Activated CD4-positive, alpha-beta T cell treated with anti-CD3 and anti-CD28 coated beads, Interleukin-2, amount 10 ng/mL, durations not matched to agents 24 days and 14 days (primary cell): ENCODE results near the gene PTOV1. TPM values are rescaled to one million over a fixed set of nuclear protein-coding genes. Genes with fewer than 3 reads are reported as not detected.
A peak's percentile ranks its signal among the peaks of the same experiment; 100 is the strongest.

Experiments
- DNase-seq: peaks from one replicate; pipeline ENCODE4 v3.0.0; 2022
- H3K27ac Mint-ChIP-seq: one replicate; pipeline ENCODE4 v1.8.0; 2022; ENCODE audit warnings: mild to moderate bottlenecking, mixed read lengths
- H3K27me3 Mint-ChIP-seq: one replicate; pipeline ENCODE4 v1.8.0; 2022; ENCODE audit warnings: mixed read lengths
- H3K36me3 Mint-ChIP-seq: one replicate; pipeline ENCODE4 v1.8.0; 2022; ENCODE audit warnings: low read depth, mild to moderate bottlenecking, mixed read lengths
- H3K4me1 Mint-ChIP-seq: one replicate; pipeline ENCODE4 v1.8.0; 2021; ENCODE audit warnings: mixed read lengths
- H3K4me3 Mint-ChIP-seq: one replicate; pipeline ENCODE4 v1.8.0; 2022; ENCODE audit warnings: mild to moderate bottlenecking, moderate library complexity, mixed read lengths
- H3K9me3 Mint-ChIP-seq: one replicate; pipeline ENCODE4 v1.8.0; 2021; ENCODE audit warnings: mixed read lengths
- intact Hi-C: fragments of 100-400 bp; cut with micrococcal nuclease; formaldehyde crosslinking; loops from one replicate; pipeline ENCODE4 v1.15.1; 2023
- total RNA-seq: library from RNA; stranded (reverse); gene quantifications from 2 replicates; pipeline ENCODE4 v1.2.3, GENCODE V29; 2022

Gene PTOV1
- total RNA-seq: 121 and 124 TPM in 2 replicates

DNA sequence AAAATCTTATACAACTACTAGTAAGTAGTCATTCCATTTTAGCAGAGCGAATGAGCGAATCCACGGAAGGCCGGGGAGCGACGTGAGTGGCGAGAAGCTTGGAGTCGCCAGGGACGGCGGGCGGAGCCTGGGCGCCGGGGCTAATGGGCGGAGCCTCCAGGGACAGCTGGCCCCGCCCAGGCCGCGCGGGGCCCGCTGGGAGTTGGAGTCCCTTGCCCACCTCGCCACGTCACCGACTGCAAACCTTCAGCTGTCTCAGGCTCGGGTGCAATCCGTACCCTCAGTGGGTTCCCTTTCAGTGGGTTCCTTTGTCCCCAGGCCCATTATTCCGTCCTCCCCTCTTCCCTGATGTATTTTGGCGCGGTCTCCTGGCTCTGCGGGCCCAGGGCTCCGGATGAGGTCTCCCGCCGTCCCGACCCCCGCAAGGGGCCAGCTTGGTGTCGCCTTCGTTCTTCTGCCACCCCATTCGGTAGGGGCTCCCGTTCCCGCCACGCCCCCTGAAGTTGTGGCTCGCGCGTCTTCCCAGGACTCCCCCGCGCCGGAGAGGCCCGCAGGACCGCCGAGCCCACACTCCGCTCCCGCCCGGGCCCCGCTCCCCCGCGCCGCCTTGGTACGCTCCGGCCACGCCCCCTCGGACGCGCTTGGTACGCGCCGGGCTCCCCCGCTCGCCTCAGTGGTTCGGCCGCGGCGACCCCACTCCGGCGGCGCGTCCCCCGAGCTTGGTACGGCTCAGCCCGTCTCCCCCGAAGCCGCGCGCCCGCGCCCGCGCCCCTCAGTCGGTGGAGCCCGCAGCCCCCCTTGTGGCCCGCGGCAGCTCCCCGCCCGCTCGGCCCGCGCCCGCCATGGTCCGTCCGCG, at the start of gene PTOV1:
Gene PTOV1, plus strand, starts transcription at position 673 of the 856 bp plus-strand sequence.
- H3K9me3 Mint-ChIP-seq: peaks cover 4% of the 10 kb centered on the region
- peak within 1 kb of the TSS; percentile 91 for H3K4me3 Mint-ChIP-seq
- peaks cover 38% of the 10 kb centered on the region for H3K4me1 Mint-ChIP-seq
- peaks cover 4% of the 10 kb centered on the region for H3K27me3 Mint-ChIP-seq
- H3K27ac Mint-ChIP-seq: peak within 1 kb of the TSS; percentile 96
- peak; percentile 98 for DNase-seq
- intact Hi-C loops: loop anchor here (1.0 to 5.0 kb wide), 5 partner anchors 17 to 208 kb away; partner anchors contain the start of genes AP2A1, FUZ, PNKP and SCAF1
- H3K36me3 Mint-ChIP-seq: peaks cover 20% of the 10 kb centered on the region

DNA sequence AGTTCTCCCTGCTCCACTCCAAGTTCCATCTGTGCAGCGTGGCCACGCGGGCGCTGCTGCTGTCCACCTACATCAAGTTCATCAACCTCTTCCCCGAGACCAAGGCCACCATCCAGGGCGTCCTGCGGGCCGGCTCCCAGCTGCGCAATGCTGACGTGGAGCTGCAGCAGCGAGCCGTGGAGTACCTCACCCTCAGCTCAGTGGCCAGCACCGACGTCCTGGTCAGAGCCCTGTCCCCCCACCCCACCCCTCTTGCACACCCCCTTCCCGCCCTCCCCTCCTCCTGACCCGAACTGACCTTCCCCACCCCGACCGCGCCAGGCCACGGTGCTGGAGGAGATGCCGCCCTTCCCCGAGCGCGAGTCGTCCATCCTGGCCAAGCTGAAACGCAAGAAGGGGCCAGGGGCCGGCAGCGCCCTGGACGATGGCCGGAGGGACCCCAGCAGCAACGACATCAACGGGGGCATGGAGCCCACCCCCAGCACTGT, 49.5 kb upstream of the PTOV1 start:
- H3K9me3 Mint-ChIP-seq: no peaks in the 10 kb centered on the region
- peaks cover 2% of the 10 kb centered on the region for H3K4me1 Mint-ChIP-seq
- H3K27me3 Mint-ChIP-seq: no peaks in the 10 kb centered on the region
- no peak overlapping the region for H3K27ac Mint-ChIP-seq
- H3K36me3 Mint-ChIP-seq: peaks cover 35% of the 10 kb centered on the region
- no peak for DNase-seq
- intact Hi-C loops: no loop called here
- no peak overlapping the region for H3K4me3 Mint-ChIP-seq

GRCh38 chr19:49801966-49802661, 48.8 kb upstream of the PTOV1 start:
- intact Hi-C loops: no loop called here
- Mint-ChIP-seq H3K9me3 (no peaks in the 10 kb centered on the region), H3K27ac (no peak overlapping the region), H3K4me1 (peaks cover 2% of the 10 kb centered on the region), H3K27me3 (no peaks in the 10 kb centered on the region), H3K36me3 (peaks cover 32% of the 10 kb centered on the region), H3K4me3 (no peak overlapping the region)
- no peak for DNase-seq

DNA sequence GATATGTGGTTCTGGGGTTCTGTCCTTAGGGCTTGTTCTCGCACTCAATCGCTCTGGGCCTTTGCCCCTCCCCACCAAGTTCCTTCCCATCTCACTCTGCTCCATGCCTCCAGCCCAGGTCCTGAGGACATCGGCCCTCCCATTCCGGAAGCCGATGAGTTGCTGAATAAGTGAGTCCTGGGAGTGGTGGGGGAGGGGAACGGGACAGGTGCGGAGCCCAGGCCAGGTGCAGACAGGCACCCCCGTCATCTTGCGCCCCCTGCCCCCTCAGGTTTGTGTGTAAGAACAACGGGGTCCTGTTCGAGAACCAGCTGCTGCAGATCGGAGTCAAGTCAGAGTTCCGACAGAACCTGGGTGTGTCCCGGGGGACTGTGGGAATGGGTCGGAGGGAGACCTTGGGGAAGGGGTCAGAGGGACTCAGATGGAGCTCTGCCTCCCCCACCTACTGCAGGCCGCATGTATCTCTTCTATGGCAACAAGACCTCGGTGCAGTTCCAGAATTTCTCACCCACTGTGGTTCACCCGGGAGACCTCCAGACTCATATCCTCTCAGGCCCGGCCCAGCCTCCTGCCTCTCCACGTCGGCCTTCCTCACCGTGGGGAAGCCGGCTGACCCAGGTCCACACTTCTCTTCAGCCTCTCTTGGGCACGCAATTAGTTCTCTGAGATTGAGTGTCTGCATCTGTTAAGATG, 48.0 kb upstream of the PTOV1 start:
- Mint-ChIP-seq H3K4me1 (peaks cover 6% of the 10 kb centered on the region), H3K27me3 (no peaks in the 10 kb centered on the region), H3K27ac (no peak overlapping the region), H3K36me3 (peaks cover 27% of the 10 kb centered on the region), H3K4me3 (no peak overlapping the region), H3K9me3 (no peaks in the 10 kb centered on the region)
- intact Hi-C loops: no loop called here
- DNase-seq: no peak

- peaks cover 25% of the 10 kb centered on the region for H3K36me3 Mint-ChIP-seq
- H3K27me3 Mint-ChIP-seq: no peaks in the 10 kb centered on the region
- H3K4me3 Mint-ChIP-seq: no peak overlapping the region
- intact Hi-C loops: no loop called here
- H3K4me1 Mint-ChIP-seq: peaks cover 8% of the 10 kb centered on the region
- H3K9me3 Mint-ChIP-seq: no peaks in the 10 kb centered on the region
- H3K27ac Mint-ChIP-seq: no peak overlapping the region
- no peak for DNase-seq
Observed at GRCh38 chr19:49803529-49803856, 47.5 kb upstream of the PTOV1 start.

DNA sequence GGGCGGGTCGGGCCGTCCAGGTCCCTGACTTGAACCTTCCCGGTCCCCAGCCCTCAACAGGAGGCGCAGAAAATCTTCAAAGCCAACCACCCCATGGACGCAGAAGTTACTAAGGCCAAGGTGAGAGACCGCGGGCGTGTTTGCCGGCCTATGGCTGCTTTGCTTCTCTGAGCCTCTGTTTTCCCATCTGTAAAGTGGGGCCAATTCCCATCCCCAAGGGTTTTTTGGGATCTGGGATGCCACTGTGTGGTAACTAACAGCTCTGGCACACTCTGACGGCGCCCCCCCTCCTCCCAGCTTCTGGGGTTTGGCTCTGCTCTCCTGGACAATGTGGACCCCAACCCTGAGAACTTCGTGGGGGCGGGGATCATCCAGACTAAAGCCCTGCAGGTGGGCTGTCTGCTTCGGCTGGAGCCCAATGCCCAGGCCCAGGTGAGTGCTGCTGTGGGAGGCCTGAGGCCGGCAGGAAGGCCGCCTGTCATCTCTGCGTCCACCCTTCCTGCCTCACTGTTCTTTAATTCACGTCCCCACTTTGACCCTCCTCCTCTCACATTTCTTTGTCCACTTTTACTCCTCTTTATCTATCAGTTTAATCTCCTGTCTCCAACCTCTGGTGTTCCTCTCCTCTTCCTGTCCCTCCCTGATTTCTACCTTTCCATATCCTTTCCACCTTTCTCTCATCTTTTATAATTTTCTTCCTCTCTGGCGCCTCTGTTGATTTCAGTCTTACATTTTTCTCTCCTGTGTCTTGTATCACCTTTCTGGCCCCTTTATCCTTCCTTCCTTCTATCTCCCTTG, 44.9 kb upstream of the PTOV1 start:
- Mint-ChIP-seq H3K9me3 (no peaks in the 10 kb centered on the region), H3K27ac (no peak overlapping the region), H3K4me3 (no peak overlapping the region), H3K4me1 (peaks cover 17% of the 10 kb centered on the region), H3K27me3 (no peaks in the 10 kb centered on the region), H3K36me3 (peaks cover 19% of the 10 kb centered on the region)
- DNase-seq: no peak
- intact Hi-C loops: no loop called here

DNA sequence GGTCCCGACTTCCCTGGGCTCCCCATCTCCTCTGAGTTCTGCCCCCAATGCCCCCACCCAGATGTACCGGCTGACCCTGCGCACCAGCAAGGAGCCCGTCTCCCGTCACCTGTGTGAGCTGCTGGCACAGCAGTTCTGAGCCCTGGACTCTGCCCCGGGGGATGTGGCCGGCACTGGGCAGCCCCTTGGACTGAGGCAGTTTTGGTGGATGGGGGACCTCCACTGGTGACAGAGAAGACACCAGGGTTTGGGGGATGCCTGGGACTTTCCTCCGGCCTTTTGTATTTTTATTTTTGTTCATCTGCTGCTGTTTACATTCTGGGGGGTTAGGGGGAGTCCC, 44.4 kb upstream of the PTOV1 start:
- Mint-ChIP-seq H3K9me3 (no peaks in the 10 kb centered on the region), H3K27me3 (no peaks in the 10 kb centered on the region), H3K4me1 (peaks cover 17% of the 10 kb centered on the region), H3K36me3 (peaks cover 17% of the 10 kb centered on the region), H3K27ac (no peak overlapping the region), H3K4me3 (no peak overlapping the region)
- DNase-seq: no peak
- intact Hi-C loops: no loop called here

DNA sequence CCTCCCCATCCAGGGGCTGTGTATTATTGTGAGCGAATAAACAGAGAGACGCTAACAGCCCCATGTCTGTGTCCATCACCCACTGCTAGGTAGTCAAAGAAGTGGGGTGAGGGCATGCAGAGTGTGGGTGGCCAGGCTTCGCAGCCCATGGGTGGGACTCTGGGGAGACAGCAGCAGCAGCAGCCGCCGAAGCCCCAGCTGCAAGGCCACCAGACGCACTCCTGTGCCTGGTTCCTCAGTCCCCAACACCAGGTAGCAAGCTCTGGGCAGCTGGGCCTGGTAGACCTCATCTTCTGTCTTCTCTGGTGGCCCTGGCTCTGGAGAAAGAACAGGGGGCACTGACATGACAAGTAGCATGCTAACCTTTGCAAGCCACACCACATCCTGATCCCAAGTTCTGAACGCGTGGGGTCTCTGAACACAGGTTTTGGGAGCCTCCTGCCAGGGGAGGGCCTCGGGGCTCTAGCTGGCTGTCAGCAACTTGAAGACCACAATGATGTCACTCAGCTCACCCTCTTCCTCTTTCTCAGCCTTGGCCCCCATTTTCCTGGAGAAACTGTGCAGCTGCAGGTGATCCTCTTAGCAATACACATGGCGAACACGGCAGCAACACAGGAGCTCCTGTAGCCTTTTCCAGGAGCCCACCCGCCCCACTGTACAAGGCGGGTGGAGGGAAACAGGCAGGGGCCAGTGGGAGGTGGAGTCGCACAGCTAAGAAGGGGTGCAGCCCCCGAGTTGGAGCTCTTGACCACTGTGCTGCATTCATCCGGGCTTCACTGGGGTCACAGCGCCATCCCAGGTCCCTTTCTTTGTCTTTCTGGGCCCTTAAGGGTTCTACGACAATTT, 43.7 kb upstream of the PTOV1 start:
- Mint-ChIP-seq H3K4me1 (peaks cover 20% of the 10 kb centered on the region), H3K36me3 (peaks cover 16% of the 10 kb centered on the region), H3K27me3 (no peaks in the 10 kb centered on the region), H3K27ac (no peak overlapping the region), H3K4me3 (no peak overlapping the region), H3K9me3 (no peaks in the 10 kb centered on the region)
- DNase-seq: peak; percentile 65
- intact Hi-C loops: no loop called here

GRCh38 chr19:49807904-49808675, 42.9 kb upstream of the PTOV1 start:
- intact Hi-C loops: no loop called here
- peak overlapping the region; percentile 51 for H3K27ac Mint-ChIP-seq
- H3K4me1 Mint-ChIP-seq: peaks cover 28% of the 10 kb centered on the region
- no peaks in the 10 kb centered on the region for H3K9me3 Mint-ChIP-seq
- DNase-seq: no peak
- no peaks in the 10 kb centered on the region for H3K27me3 Mint-ChIP-seq
- H3K4me3 Mint-ChIP-seq: peak overlapping the region; percentile 91
- peaks cover 10% of the 10 kb centered on the region for H3K36me3 Mint-ChIP-seq

GRCh38 chr19:49808711-49809159, 42.2 kb upstream of the PTOV1 start:
- Mint-ChIP-seq H3K4me1 (peaks cover 32% of the 10 kb centered on the region), H3K4me3 (peak overlapping the region; percentile 91), H3K27me3 (no peaks in the 10 kb centered on the region), H3K36me3 (peaks cover 4% of the 10 kb centered on the region), H3K9me3 (no peaks in the 10 kb centered on the region), H3K27ac (peak overlapping the region; percentile 88)
- DNase-seq: peak; percentile 95
- intact Hi-C loops: no loop called here

DNA sequence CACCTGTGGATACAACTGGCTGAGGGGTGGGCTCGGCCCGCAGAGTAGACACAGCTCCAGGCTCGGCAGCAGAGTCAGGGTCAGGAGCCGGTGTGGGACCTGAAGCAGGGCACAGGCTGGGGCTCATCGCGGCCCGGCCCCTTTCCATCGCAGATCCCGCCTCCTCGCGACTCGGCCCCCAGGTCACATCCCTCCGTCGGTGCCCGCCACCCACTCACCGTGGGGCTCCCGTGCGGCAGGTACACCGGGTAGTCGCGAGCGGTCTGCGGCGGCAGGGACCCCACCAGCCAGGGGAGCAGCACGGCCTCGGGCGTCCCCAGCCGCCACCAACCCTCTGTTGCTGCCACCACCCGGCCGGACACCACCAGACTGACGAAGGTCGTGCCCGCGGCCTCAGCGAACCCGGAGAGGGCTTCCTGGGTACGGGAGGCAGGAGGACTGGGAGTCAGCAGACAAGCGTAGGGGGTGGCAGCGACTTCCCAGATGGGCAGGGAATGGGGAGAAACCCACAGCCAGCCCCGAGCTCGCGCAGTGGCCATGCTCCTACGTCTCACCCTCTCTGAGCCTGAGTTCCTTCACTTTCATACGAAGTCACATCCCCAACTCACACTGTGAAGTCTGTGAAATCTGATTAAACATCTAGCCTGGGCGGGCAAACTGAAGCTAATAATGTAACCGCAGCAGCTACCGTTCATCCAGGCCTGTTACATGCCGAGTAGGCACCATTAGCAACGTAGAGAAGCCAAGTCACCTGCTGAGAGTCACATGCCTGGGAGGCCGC, 41.6 kb upstream of the PTOV1 start:
- Mint-ChIP-seq H3K27ac (peak overlapping the region; percentile 88), H3K9me3 (no peaks in the 10 kb centered on the region)
- intact Hi-C loops: no loop called here

More for the DNA sequence above, 41.6 kb upstream of the PTOV1 start:
- Mint-ChIP-seq H3K4me3 (peak overlapping the region; percentile 91), H3K4me1 (peaks cover 32% of the 10 kb centered on the region), H3K27me3 (no peaks in the 10 kb centered on the region), H3K36me3 (peaks cover 4% of the 10 kb centered on the region)
- DNase-seq: peak; percentile 85
